Mucosa of stomach (tissue), 1 donor: ENCODE data around the gene CKS1B.
"Not testable (repeated sequence)": the region's sequence is repeated elsewhere in the genome, so short reads cannot be mapped to it uniquely, and the experiment has no call there.

ENCODE experiments used
- H3K27me3 ChIP-seq: one replicate; pipeline ENCODE4 v1.7.0; 2013; ENCODE audit warnings: mild to moderate bottlenecking, low read length; ENCODE audit not compliant: control insufficient read depth, insufficient read depth
- H3K36me3 ChIP-seq: one replicate; pipeline ENCODE4 v1.7.0; 2013; ENCODE audit warnings: low read length; ENCODE audit not compliant: control insufficient read depth, insufficient read depth
- H3K4me1 ChIP-seq: one replicate; pipeline ENCODE4 v1.7.0; 2013; ENCODE audit warnings: mild to moderate bottlenecking, low read length; ENCODE audit not compliant: control insufficient read depth, insufficient read depth
- H3K4me3 ChIP-seq: one replicate; pipeline ENCODE4 v1.7.0; 2013; ENCODE audit warnings: low read length
- H3K9ac ChIP-seq: one replicate; pipeline ENCODE4 v1.7.0; 2013; ENCODE audit warnings: mild to moderate bottlenecking, low read length, moderate library complexity
- H3K9me3 ChIP-seq: one replicate; pipeline ENCODE4 v1.7.0; 2013; ENCODE audit warnings: mild to moderate bottlenecking, low read length, moderate library complexity; ENCODE audit not compliant: control insufficient read depth
- donor health status: Pancreatic carcinoma.

CKS1B gene

DNA sequence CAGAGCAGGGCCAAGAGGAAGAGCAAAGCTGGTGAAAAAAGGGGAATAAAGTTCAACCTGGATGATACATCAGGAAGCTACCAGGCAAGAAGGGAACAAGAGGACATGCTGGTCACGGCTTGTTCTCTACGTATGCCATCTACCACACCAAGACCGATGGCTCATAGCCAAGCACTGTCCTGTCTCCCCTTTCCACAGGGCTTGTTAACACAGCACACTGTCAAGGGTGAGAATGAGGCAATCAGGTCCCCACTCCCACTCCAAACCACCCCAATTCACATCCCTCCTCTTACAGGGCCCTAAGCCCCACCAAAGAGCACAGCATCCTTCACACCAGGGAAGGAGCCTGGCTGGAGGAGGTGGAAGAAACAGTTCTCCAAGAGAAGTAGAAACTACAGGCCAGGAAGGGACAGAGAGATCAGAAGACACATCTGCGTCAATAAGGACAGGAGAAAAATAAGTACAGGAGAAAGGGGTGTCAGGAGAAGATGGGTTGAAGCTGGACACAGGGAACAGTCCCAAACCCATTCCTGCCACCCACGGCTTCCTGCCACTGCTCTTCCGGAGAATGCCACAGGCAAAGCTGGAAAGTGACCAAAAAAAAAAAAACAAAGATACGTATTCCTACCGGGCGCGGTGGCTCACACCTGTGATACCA is 3.0 kb upstream of the CKS1B start:
- no peaks in the 10 kb centered on the region for H3K9me3 ChIP-seq
- no peaks in the 10 kb centered on the region for H3K27me3 ChIP-seq
- H3K4me3 ChIP-seq: no peak overlapping the region
- H3K4me1 ChIP-seq: peaks cover 54% of the 10 kb centered on the region
- H3K36me3 ChIP-seq: peaks cover 16% of the 10 kb centered on the region
- H3K9ac ChIP-seq: peak overlapping the region; percentile 65

DNA sequence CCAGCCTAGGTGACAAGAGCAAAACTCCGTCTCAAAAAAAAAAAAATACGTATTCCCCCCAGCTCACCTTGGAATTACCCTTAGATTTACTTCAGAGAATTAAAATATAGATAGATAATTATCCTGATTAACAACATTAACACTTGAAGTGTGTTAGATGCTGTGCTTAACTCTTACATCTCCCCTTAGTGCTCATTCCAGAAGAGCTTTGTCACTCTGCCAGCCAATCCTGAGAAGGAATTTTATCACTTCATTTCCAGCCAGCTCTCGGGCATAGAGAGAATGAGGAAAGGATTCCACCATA is 2.3 kb upstream of the CKS1B start:
- Histone ChIP-seq H3K27me3 (no peaks in the 10 kb centered on the region), H3K4me1 (peaks cover 58% of the 10 kb centered on the region)

DNA sequence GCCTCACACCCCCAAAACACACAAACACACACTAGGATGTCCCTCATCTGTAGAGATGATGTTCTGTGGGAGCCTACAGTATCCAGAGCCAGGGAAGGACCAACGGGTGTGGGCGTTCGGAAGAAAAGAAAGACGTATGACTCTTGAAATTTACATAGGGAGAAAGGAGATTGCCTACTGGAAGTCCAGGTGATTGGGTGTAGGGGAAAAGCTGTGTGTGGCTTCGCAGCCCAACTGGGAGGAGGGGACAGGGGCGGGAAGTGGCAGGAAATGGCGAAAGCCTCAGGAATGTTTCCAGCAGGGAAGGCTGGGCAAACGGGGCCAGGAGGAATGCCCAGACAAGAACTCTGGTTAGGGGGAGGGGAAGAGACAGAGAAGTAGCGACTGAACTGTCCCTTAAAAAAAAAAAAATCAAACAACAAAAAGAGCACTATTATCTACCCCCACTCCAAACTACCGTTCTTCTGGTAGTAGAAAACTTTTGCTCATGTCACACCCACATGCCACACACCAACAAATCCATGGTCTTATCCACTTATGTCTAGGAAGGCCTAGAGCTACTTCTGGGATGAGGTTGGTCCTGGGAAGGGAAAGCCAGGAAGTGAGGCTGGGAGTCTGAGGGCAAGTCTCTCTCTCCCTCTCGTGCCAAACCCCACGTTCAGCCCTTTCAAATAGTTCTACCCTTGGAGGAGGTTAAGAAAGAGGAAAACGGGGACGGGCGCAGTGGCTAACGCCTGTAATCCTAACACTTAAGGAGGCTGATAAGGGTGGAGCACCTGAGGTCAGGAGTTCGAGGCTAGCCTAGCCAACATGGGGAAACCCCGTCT is 1.8 kb upstream of the CKS1B start:
- Histone ChIP-seq H3K9ac (peak overlapping the region; percentile 77), H3K9me3 (no peaks in the 10 kb centered on the region), H3K27me3 (no peaks in the 10 kb centered on the region), H3K36me3 (peaks cover 6% of the 10 kb centered on the region), H3K4me1 (peaks cover 52% of the 10 kb centered on the region), H3K4me3 (no peak overlapping the region)

More for the DNA sequence above, 2.3 kb upstream of the CKS1B start:
- Histone ChIP-seq H3K36me3 (peaks cover 12% of the 10 kb centered on the region), H3K4me3 (no peak overlapping the region), H3K9ac (peak overlapping the region; percentile 77), H3K9me3 (no peaks in the 10 kb centered on the region)

DNA sequence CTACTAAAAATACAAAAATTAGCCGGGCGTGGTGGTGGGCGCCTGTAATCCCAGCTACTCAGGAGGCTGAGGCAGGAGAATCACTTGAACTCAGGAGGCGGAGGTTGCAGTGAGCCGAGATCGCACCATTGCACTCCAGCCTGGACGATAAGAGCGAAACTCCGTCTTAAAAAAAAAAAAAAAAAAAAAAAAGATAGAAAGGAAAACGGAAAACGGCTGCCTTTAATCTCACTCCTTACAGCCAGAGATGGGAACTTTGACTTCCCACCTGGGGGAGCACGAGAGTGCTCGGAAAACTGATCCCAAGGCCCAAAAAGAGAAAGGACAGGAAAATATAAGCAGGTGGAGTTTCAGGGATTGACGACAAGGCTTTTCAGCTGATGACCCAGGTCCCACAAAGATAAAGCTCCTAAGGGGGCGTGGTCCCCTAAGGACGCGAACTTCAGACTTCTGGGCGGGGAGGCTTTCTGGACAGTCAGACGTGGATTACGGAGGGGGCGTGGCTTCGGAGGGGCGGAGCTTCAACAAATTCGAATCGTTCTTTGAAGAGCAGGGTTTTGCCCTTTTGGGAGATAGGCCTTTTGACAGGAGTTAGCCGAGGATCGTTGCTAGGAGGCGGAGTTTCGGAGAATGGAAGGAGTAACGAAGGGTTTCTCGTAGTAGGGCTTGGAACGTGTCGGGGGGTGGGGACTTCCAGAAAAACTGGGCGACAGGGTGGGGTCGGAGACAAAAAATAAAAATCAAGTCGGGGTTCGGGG is 958 bp upstream of the CKS1B start:
- Histone ChIP-seq H3K36me3 (peaks cover 5% of the 10 kb centered on the region), H3K27me3 (no peaks in the 10 kb centered on the region), H3K9ac (peak overlapping the region; percentile 77), H3K4me3 (peak overlapping the region; percentile 37), H3K4me1 (peaks cover 47% of the 10 kb centered on the region), H3K9me3 (no peaks in the 10 kb centered on the region)

DNA sequence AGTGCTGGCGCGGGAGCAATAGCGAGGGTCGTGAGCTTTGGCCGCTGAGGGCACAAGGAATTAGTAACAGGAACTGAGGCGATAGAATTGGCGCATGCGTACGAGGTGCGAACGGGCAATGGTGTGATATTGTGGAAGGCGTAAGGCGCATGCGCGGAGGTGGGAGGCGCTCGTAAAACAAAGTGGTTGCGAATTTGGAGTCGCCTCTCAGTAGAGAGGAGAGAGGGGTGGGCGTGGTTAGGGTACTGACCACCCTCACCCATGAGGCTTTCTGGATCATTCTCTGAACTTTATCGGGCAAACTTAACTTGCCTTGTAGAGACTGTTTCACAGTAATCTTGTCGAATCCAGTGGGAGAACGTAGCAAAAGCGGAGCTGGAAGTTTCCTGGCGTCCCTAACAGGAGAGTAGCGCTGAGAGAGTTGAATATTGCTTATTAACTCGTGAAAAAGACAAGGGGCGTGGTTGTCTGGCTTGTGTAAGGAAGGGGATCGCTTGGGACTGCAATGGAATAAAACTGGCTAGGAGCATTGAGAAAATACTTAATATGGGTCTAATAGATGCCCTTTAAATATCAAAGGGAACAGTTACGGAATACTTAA is 427 bp downstream of the CKS1B start:
- Histone ChIP-seq H3K4me3 (peak overlapping the region; percentile 70), H3K4me1 (peaks cover 40% of the 10 kb centered on the region)

DNA sequence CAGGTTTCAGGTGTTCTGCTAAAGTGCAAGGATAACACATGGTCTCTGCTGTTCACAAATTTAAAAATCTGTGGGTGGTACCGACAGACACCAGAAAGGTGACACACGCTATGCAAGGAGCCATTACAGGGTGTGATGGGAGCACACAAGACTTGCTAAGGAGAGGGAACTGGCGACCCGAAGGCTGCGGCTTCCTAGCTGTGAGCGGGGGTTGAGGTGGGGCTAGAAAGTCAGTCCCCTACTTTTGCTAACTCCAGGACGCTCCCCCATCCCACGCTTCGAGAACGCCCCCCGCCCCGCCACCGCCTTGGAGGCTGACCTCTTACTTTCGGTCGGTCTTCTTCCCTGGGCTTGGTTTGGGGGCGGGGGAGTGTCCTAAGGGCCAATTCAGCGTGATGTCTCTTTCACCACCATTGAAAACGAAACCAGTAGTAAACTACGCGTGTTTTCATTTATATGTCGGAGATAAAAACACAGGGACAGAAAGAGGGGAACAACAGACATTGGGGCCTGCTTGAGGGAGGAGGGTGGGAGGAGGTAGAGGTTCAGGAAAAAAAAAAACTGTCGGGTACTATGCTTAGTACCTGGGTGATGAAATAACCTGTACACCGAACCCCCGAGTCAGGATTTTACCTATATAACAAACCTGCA is 1.1 kb downstream of the CKS1B start:
- Histone ChIP-seq H3K36me3 (no peaks in the 10 kb centered on the region), H3K27me3 (no peaks in the 10 kb centered on the region), H3K4me3 (peak overlapping the region; percentile 70), H3K9me3 (no peaks in the 10 kb centered on the region), H3K9ac (peak overlapping the region; percentile 88), H3K4me1 (peaks cover 34% of the 10 kb centered on the region)

More for the DNA sequence above, 427 bp downstream of the CKS1B start:
- peak overlapping the region; percentile 88 for H3K9ac ChIP-seq
- no peaks in the 10 kb centered on the region for H3K9me3 ChIP-seq
- H3K27me3 ChIP-seq: no peaks in the 10 kb centered on the region
- H3K36me3 ChIP-seq: no peaks in the 10 kb centered on the region

DNA sequence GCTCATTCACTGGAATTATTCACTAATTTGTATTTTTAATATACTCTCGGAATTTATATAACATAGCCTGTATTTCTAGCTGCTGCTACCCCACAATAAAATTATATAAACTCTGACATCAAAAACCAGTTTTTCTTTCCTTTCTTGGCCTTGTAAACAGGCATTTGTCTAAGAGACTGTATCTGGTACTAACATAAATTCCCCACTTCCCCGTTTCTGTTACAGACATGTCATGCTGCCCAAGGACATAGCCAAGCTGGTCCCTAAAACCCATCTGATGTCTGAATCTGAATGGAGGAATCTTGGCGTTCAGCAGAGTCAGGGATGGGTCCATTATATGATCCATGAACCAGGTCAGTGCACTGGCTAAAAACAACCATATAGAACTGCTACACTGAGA is 3.3 kb downstream of the CKS1B start:
- peaks cover 17% of the 10 kb centered on the region for H3K4me1 ChIP-seq
- not testable (repeated sequence) for H3K9ac ChIP-seq, H3K27me3 ChIP-seq, H3K9me3 ChIP-seq, H3K36me3 ChIP-seq, H3K4me3 ChIP-seq

DNA sequence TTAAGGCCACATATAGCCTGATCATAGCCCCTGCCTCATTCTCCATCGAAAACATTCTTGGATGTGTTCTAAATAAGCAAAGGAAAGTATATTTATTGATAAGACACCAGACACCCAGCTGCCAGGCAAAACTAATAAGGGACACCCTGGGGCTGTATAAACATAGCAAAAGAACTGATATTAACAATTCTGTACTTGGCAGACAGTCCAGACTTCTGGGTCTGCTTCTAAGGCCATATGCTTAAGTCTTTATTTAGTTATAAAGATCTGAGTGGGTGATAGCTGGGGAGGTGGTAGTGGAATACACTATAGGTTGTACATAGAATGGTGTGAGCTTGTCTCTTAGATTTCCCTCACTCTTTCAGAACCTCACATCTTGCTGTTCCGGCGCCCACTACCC is 3.9 kb downstream of the CKS1B start:
- H3K27me3 ChIP-seq: no peaks in the 10 kb centered on the region
- H3K4me1 ChIP-seq: peaks cover 12% of the 10 kb centered on the region
- H3K36me3 ChIP-seq: no peaks in the 10 kb centered on the region
- no peak overlapping the region for H3K4me3 ChIP-seq
- H3K9me3 ChIP-seq: no peaks in the 10 kb centered on the region
- H3K9ac ChIP-seq: no peak overlapping the region

DNA sequence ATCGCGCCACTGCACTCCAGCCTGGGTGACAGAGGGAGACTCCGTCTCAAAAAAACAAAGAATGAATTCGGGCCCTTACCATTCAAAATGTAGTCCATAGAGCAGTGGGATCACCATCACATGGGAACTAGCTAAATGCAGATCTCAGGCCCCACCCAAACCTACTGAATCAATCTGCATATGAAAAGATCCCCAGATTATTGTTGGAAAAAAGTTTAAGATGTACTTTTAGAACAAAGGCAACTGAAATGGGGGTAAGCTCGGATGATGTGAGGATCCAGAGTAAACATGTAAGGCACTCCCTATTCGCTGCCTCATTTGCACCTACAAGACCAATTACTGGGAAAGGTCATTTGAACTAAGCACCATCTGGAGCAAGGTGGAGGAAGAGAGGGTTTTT is 7.9 kb downstream of the CKS1B start:
- Histone ChIP-seq H3K9ac (peak overlapping the region; percentile 82), H3K4me1 (peaks cover 13% of the 10 kb centered on the region), H3K36me3 (no peaks in the 10 kb centered on the region), H3K27me3 (no peaks in the 10 kb centered on the region), H3K9me3 (no peaks in the 10 kb centered on the region), H3K4me3 (no peak overlapping the region)

DNA sequence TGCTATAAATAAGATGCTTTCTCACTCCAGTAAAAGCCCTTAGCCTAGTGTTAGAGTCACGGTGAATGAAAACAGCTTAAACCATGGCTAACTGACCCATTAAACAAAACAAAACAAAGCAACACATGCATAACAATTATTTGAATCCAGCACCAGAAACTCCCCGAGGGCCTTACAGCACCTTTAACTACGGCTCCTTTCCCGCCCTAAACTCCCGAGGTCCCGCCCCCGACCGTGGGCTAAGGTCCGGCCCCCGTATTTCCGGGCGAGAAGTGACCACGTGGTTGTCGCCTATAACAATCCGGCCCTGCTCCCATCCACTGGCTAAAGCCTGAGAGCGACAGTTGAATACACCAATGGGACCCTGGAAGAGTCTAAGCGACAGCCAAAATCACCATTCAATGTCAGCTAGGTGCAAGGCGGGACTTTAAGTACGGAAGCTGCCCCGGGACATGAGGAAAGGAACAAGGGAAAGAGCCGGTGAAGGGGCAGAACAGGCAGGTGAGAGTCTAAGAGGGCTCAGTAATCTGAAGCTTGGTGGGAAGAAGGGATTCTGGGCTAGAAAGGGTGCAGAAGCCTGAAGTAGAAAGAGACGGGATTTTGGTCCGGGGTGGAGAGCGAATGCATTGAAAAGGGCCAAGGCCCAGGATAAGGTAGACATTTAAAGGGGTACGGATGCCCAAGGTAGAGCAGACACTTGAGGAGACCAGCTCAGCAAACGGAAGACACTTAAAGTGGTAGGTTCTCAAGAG is 8.6 kb downstream of the CKS1B start, which contains the start of gene FLAD1:
Gene FLAD1 (plus strand): TSS at position 448 of the 752 bp plus-strand sequence. CDS start 351 bp downstream, outside the sequence.
- Histone ChIP-seq H3K27me3 (no peaks in the 10 kb centered on the region), H3K4me1 (peaks cover 13% of the 10 kb centered on the region), H3K9me3 (no peaks in the 10 kb centered on the region), H3K9ac (peak within 1 kb of the TSS; percentile 82), H3K36me3 (no peaks in the 10 kb centered on the region), H3K4me3 (peak within 1 kb of the TSS; percentile 95)
